Bronchial epithelial cell (primary cell): Measurements from ENCODE around the gene FBLIM1. TPM values are rescaled to one million over a fixed set of nuclear protein-coding genes. Genes with fewer than 3 reads are reported as not detected.

Experiments used
- DNase-seq: peaks from one replicate; pipeline ENCODE4 v3.0.0-alpha.2; 2010; ENCODE audit warnings: low read depth
- FAIRE-seq: peaks from 2 replicates; lab custom pipeline; 2011; peaks lifted over from hg19 to GRCh38; lab: Jason Lieb, UNC
- H3K27me3 ChIP-seq: 2 replicates; pipeline ENCODE4 v1.5.1; 2011; ENCODE audit warnings: low read length; ENCODE audit not compliant: control insufficient read depth, insufficient read depth
- H3K36me3 ChIP-seq: 2 replicates; pipeline ENCODE4 v1.5.1; 2011; ENCODE audit warnings: low read length; ENCODE audit not compliant: control insufficient read depth, insufficient read depth
- H3K4me3 ChIP-seq: 2 replicates; pipeline ENCODE4 v1.5.1; 2011; ENCODE audit warnings: mild to moderate bottlenecking, low read depth, low read length, control low read depth
- total RNA-seq: library from RNA; depleted of rRNA; stranded (reverse); fragments of >200 nt; gene quantifications from 2 replicates; pipeline ENCODE4 v1.2.1, GENCODE V29; 2014
- TF ChIP-seq, protein P1 (sequence below): IDR thresholded peaks from 2 replicates; pipeline ENCODE4 v1.5.1; 2011; ENCODE audit warnings: mild to moderate bottlenecking, moderate library complexity, low read length, control low read depth, inconsistent platforms; ENCODE audit not compliant: insufficient read depth, severe bottlenecking

The FBLIM1 gene
- total RNA-seq, 1 donor from 2014 or later = 72.4 TPM

DNA sequence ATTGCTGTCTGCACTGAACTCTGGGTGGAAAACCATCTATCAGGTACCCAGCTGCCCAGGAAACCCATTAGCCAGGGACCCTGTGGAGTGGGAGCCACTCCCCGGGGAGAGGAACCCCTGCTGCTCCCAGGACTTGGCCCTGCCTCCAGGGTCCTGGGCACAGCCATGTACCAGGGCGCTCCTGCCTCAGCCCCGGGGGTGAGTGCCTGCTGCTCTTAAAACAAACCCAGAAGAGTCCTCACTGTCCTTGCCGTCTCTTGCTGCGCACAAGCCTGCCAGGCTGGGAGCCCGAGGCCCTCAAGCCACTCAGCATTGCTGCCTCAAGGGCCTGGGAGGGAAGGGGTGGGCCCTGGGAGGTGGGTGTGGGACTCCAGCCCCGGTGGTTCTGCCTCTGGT is 25.9 kb upstream of the FBLIM1 start:
- Histone ChIP-seq H3K36me3 (peaks cover 30% of the 10 kb centered on the region), H3K4me3 (no peak overlapping the region), H3K27me3 (no peaks in the 10 kb centered on the region)
- DNase-seq (no peak), FAIRE-seq (no peak)
- TF ChIP-seq, protein P1, sequence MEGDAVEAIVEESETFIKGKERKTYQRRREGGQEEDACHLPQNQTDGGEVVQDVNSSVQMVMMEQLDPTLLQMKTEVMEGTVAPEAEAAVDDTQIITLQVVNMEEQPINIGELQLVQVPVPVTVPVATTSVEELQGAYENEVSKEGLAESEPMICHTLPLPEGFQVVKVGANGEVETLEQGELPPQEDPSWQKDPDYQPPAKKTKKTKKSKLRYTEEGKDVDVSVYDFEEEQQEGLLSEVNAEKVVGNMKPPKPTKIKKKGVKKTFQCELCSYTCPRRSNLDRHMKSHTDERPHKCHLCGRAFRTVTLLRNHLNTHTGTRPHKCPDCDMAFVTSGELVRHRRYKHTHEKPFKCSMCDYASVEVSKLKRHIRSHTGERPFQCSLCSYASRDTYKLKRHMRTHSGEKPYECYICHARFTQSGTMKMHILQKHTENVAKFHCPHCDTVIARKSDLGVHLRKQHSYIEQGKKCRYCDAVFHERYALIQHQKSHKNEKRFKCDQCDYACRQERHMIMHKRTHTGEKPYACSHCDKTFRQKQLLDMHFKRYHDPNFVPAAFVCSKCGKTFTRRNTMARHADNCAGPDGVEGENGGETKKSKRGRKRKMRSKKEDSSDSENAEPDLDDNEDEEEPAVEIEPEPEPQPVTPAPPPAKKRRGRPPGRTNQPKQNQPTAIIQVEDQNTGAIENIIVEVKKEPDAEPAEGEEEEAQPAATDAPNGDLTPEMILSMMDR = no peak

DNA sequence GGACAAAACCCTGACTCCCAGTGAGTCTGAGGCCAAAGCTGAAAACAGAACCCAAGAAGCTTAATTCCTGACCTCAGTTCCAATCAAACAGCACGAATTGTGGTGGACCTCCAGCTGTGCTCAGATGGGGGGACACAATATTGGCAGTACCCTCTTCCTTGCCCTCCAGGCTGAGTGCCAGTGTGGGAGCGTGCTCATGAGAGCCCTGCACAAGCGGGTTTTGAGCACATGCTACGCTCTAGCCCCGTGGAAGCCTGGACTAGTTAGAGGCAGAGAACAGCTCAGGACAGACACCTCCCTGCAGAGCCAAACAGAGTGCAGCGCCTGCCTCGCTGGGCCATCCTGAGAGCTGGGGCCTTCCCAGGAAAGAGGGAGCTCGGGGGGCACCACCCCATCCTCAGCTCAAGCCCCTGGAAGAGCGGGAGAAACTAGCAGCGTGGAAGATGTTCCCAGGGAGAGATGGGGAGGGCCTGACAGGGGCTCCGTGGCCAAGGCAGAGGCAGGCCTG is 25.3 kb upstream of the FBLIM1 start:
- TF ChIP-seq, protein P1 = no peak
- no peak for DNase-seq
- no peaks in the 10 kb centered on the region for H3K27me3 ChIP-seq
- no peak overlapping the region for H3K4me3 ChIP-seq
- FAIRE-seq = no peak
- H3K36me3 ChIP-seq = peaks cover 28% of the 10 kb centered on the region

- Histone ChIP-seq H3K4me3 (no peak overlapping the region), H3K36me3 (peaks cover 24% of the 10 kb centered on the region), H3K27me3 (no peaks in the 10 kb centered on the region)
- TF ChIP-seq, protein P1 = no peak
- DNase-seq (no peak), FAIRE-seq (no peak)
These were observed 24.8 kb upstream of the FBLIM1 start for GRCh38 chr1:15733726-15734226.

DNA sequence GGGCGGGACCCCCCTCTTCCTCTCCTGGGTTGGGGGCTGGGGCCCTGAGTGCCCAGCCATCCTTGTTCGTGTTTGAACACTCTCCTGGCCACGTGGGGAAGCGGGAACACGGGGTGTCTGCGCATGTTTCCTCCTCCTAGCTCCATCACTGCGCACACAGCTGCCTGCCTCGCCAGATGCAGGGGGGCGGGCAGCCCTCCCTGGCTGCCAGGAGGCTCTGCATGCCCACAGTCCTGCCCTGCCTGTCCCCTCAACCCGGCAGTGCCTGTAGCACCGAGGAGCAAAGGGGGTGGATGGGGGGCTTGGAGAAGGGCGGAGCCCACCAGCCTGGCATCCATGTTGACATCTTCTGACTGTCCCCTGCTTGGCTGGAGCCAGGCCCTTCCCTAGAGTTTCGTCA is 24.3 kb upstream of the FBLIM1 start:
- no peak for DNase-seq
- TF ChIP-seq, protein P1 = no peak
- H3K27me3 ChIP-seq = no peaks in the 10 kb centered on the region
- no peak for FAIRE-seq
- H3K4me3 ChIP-seq = no peak overlapping the region
- peaks cover 22% of the 10 kb centered on the region for H3K36me3 ChIP-seq

GRCh38 chr1:15734901-15735300 is 23.7 kb upstream of the FBLIM1 start:
- TF ChIP-seq, protein P1 = no peak
- FAIRE-seq (no peak), DNase-seq (no peak)
- Histone ChIP-seq H3K27me3 (no peaks in the 10 kb centered on the region), H3K36me3 (peaks cover 18% of the 10 kb centered on the region), H3K4me3 (no peak overlapping the region)
